ENCODE measurements around the gene KRT35.

KRT35 gene

DNA sequence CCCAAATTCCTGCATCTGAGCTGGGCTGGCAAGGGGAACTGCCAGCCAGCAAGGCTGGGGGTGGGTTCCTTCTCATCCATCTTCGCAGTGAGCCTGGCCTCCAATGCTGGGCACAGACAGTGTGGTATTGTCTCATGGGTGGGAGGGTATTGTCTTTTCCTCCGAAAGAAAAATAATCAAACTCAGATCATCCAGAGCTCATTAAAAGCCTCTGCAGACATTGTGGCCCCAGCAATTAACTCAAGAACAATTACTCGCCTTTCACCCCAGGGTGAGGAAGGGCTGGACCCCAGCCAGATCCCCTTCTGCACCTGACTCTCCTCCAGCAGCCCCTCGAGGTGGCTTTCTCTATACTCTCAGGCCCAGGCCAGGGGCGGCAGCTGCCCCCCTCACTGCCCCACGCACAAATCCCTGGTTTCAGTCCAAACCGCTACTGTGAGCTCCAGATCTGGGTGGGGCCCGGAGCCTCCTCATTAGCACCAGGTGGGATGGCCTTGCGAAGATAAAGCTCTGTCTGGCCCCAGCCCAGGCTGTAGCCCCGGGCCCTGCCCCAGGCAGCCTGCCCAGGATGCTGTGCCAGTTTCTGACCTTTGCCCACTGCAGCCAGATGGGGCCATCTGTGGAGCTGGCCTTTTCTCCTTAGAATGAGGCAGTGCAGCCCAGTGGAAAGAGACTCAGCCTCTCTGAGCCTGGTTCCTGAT, 40.0 kb upstream of the KRT35 start:
- Histone ChIP-seq H3K36me3 (ENCODE audit: control insufficient read depth, insufficient read depth, low read length, severe bottlenecking) (no peaks in the 10 kb centered on the region), H3K4me3 (ENCODE audit: low read length) (no peak overlapping the region), H3K27me3 (replicated peaks; ENCODE audit: control insufficient read depth, insufficient read depth, low read length) (peaks cover 9% of the 10 kb centered on the region), H3K4me1 (ENCODE audit: control insufficient read depth, insufficient read depth, low read length) (peaks cover 4% of the 10 kb centered on the region), H3K9ac (ENCODE audit: low read length) (no peak overlapping the region), H3K9me3 (ENCODE audit: control insufficient read depth, low read length) (no peaks in the 10 kb centered on the region)
- DNase-seq (ENCODE audit: low read depth): no peak

- Histone ChIP-seq H3K36me3 (ENCODE audit: control insufficient read depth, insufficient read depth, low read length, severe bottlenecking) (no peaks in the 10 kb centered on the region), H3K9me3 (ENCODE audit: control insufficient read depth, low read length) (no peaks in the 10 kb centered on the region), H3K4me1 (ENCODE audit: control insufficient read depth, insufficient read depth, low read length) (peaks cover 4% of the 10 kb centered on the region), H3K4me3 (ENCODE audit: low read length) (no peak overlapping the region), H3K27me3 (replicated peaks; ENCODE audit: control insufficient read depth, insufficient read depth, low read length) (peaks cover 12% of the 10 kb centered on the region), H3K9ac (ENCODE audit: low read length) (no peak overlapping the region)
- DNase-seq (ENCODE audit: low read depth): no peak
Observed at GRCh38 chr17:41519501-41520224, 38.7 kb upstream of the KRT35 start.

DNA sequence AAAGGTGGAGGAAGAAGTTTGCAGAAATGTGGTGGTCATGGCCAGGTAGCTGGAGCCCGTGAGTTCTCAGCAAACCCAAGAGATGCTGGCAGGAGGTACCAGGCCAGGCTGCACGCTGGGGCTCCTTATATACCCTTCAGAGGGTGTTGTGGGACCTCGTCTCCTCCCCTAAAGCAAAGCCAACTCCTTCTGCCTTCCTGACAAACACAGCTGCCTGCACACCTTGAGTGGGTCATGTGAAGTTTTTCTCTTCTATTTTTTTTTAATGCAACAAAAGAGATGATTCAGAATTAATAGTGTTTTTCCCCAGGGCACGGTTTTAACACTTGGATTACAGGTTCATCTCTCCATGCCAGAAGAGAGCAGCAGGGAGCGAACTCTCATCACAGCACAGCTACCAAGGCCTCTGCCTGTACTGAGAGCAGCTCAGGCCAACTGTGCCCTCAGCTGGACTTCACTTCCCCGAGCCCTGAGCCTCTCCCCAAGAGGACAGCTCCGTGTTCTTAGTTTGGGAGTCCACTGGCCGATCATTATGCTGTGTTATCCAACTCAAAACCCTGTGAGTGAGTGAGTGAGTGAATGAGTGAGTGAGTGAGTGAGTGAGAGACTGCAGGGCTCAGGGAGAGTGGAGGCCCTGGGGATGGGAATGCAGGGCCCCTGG, 38.0 kb upstream of the KRT35 start, which contains the start of gene KRT15:
Gene KRT15, minus strand, starts transcription at position 102 of the 661 bp plus-strand sequence. Its CDS starts 63 bp downstream, at position 39.
- Histone ChIP-seq H3K9ac (ENCODE audit: low read length) (no peak within 1 kb of the TSS), H3K27me3 (replicated peaks; ENCODE audit: control insufficient read depth, insufficient read depth, low read length) (peaks cover 15% of the 10 kb centered on the region), H3K4me3 (ENCODE audit: low read length) (no peak within 1 kb of the TSS), H3K36me3 (ENCODE audit: control insufficient read depth, insufficient read depth, low read length, severe bottlenecking) (no peaks in the 10 kb centered on the region), H3K4me1 (ENCODE audit: control insufficient read depth, insufficient read depth, low read length) (peaks cover 4% of the 10 kb centered on the region), H3K9me3 (ENCODE audit: control insufficient read depth, low read length) (no peaks in the 10 kb centered on the region)
- DNase-seq (ENCODE audit: low read depth): no peak

GRCh38 chr17:41518031-41518430, 37.1 kb upstream of the KRT35 start:
- Histone ChIP-seq H3K4me1 (ENCODE audit: control insufficient read depth, insufficient read depth, low read length) (peaks cover 4% of the 10 kb centered on the region), H3K4me3 (ENCODE audit: low read length) (no peak overlapping the region), H3K9ac (ENCODE audit: low read length) (no peak overlapping the region), H3K27me3 (replicated peaks; ENCODE audit: control insufficient read depth, insufficient read depth, low read length) (peaks cover 18% of the 10 kb centered on the region), H3K9me3 (ENCODE audit: control insufficient read depth, low read length) (no peaks in the 10 kb centered on the region), H3K36me3 (ENCODE audit: control insufficient read depth, insufficient read depth, low read length, severe bottlenecking) (no peaks in the 10 kb centered on the region)
- no peak for DNase-seq (ENCODE audit: low read depth)

- peaks cover 4% of the 10 kb centered on the region for H3K4me1 ChIP-seq (ENCODE audit: control insufficient read depth, insufficient read depth, low read length)
- peaks cover 18% of the 10 kb centered on the region for H3K27me3 ChIP-seq (replicated peaks; ENCODE audit: control insufficient read depth, insufficient read depth, low read length)
- no peaks in the 10 kb centered on the region for H3K9me3 ChIP-seq (ENCODE audit: control insufficient read depth, low read length)
- H3K36me3 ChIP-seq (ENCODE audit: control insufficient read depth, insufficient read depth, low read length, severe bottlenecking): no peaks in the 10 kb centered on the region
- no peak overlapping the region for H3K4me3 ChIP-seq (ENCODE audit: low read length)
- DNase-seq (ENCODE audit: low read depth): no peak
- no peak overlapping the region for H3K9ac ChIP-seq (ENCODE audit: low read length)
Observed at GRCh38 chr17:41516830-41517283, 35.9 kb upstream of the KRT35 start.

DNA sequence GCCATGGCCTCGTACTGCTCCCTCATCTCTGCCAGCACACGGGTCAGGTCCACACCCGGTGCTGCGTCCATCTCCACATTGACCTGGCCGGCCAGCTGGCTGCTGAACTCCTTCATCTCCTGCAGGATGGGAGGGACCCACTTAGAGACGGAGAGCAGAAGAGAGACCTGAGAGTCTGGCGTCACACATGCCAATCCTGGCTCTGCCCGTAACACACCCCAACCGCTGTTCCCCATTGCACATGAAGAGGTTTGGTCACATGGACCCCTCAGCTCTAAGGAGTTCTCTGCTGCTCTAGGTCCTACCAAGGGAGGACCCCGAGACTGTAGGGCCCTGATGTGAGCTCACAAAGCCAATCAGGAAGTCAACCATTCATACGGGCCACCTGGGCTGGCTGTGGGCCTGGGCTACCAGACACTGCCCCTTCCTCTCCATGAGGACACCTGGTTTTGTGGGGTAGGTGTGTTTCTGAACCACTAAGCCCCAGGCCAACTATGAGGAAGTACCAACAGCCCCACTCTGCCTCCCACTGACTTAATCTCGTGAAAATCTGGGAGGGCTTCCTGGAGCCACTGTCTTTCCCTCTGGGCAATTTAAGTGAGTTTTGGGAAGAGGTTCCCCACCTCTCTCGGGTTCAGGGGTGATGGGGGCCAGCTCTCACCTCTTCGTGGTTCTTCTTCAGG, 35.3 kb upstream of the KRT35 start:
- no peak for DNase-seq (ENCODE audit: low read depth)
- Histone ChIP-seq H3K9ac (ENCODE audit: low read length) (no peak overlapping the region), H3K9me3 (ENCODE audit: control insufficient read depth, low read length) (no peaks in the 10 kb centered on the region), H3K4me3 (ENCODE audit: low read length) (no peak overlapping the region), H3K36me3 (ENCODE audit: control insufficient read depth, insufficient read depth, low read length, severe bottlenecking) (no peaks in the 10 kb centered on the region), H3K27me3 (replicated peaks; ENCODE audit: control insufficient read depth, insufficient read depth, low read length) (peaks cover 20% of the 10 kb centered on the region), H3K4me1 (ENCODE audit: control insufficient read depth, insufficient read depth, low read length) (no peaks in the 10 kb centered on the region)

- Histone ChIP-seq H3K9ac (ENCODE audit: low read length) (no peak overlapping the region), H3K27me3 (replicated peaks; ENCODE audit: control insufficient read depth, insufficient read depth, low read length) (peaks cover 33% of the 10 kb centered on the region), H3K36me3 (ENCODE audit: control insufficient read depth, insufficient read depth, low read length, severe bottlenecking) (no peaks in the 10 kb centered on the region), H3K9me3 (ENCODE audit: control insufficient read depth, low read length) (no peaks in the 10 kb centered on the region), H3K4me1 (ENCODE audit: control insufficient read depth, insufficient read depth, low read length) (no peaks in the 10 kb centered on the region), H3K4me3 (ENCODE audit: low read length) (no peak overlapping the region)
- DNase-seq (ENCODE audit: low read depth): no peak
Observed at GRCh38 chr17:41513168-41513547, 32.2 kb upstream of the KRT35 start.

- no peak for DNase-seq (ENCODE audit: low read depth)
- Histone ChIP-seq H3K4me3 (ENCODE audit: low read length) (no peak overlapping the region), H3K27me3 (replicated peaks; ENCODE audit: control insufficient read depth, insufficient read depth, low read length) (peaks cover 33% of the 10 kb centered on the region), H3K4me1 (ENCODE audit: control insufficient read depth, insufficient read depth, low read length) (no peaks in the 10 kb centered on the region), H3K36me3 (ENCODE audit: control insufficient read depth, insufficient read depth, low read length, severe bottlenecking) (no peaks in the 10 kb centered on the region), H3K9ac (ENCODE audit: low read length) (no peak overlapping the region), H3K9me3 (ENCODE audit: control insufficient read depth, low read length) (no peaks in the 10 kb centered on the region)
Observed at GRCh38 chr17:41512546-41513167, 31.7 kb upstream of the KRT35 start.

GRCh38 chr17:41511716-41512115, 30.8 kb upstream of the KRT35 start:
- Histone ChIP-seq H3K27me3 (replicated peaks; ENCODE audit: control insufficient read depth, insufficient read depth, low read length) (peaks cover 27% of the 10 kb centered on the region), H3K4me1 (ENCODE audit: control insufficient read depth, insufficient read depth, low read length) (no peaks in the 10 kb centered on the region), H3K36me3 (ENCODE audit: control insufficient read depth, insufficient read depth, low read length, severe bottlenecking) (no peaks in the 10 kb centered on the region), H3K9me3 (ENCODE audit: control insufficient read depth, low read length) (no peaks in the 10 kb centered on the region), H3K9ac (ENCODE audit: low read length) (no peak overlapping the region), H3K4me3 (ENCODE audit: low read length) (no peak overlapping the region)
- no peak for DNase-seq (ENCODE audit: low read depth)

- H3K4me3 ChIP-seq (ENCODE audit: low read length): no peak overlapping the region
- DNase-seq (ENCODE audit: low read depth): no peak
Observed at GRCh38 chr17:41511116-41511515, 30.2 kb upstream of the KRT35 start.

More at GRCh38 chr17:41511116-41511515, 30.2 kb upstream of the KRT35 start:
- H3K9me3 ChIP-seq (ENCODE audit: control insufficient read depth, low read length): no peaks in the 10 kb centered on the region
- H3K27me3 ChIP-seq (replicated peaks; ENCODE audit: control insufficient read depth, insufficient read depth, low read length): peaks cover 27% of the 10 kb centered on the region
- H3K9ac ChIP-seq (ENCODE audit: low read length): no peak overlapping the region
- no peaks in the 10 kb centered on the region for H3K4me1 ChIP-seq (ENCODE audit: control insufficient read depth, insufficient read depth, low read length)
- no peaks in the 10 kb centered on the region for H3K36me3 ChIP-seq (ENCODE audit: control insufficient read depth, insufficient read depth, low read length, severe bottlenecking)
